ENCODE data around the gene PCDHGA1.
A peak's percentile ranks its signal among the peaks of the same experiment; 100 is the strongest.

PCDHGA1 gene

GRCh38 chr5:141515141-141515540 is 184.8 kb downstream of the PCDHGA1 start:
- no peak for DNase-seq

DNA sequence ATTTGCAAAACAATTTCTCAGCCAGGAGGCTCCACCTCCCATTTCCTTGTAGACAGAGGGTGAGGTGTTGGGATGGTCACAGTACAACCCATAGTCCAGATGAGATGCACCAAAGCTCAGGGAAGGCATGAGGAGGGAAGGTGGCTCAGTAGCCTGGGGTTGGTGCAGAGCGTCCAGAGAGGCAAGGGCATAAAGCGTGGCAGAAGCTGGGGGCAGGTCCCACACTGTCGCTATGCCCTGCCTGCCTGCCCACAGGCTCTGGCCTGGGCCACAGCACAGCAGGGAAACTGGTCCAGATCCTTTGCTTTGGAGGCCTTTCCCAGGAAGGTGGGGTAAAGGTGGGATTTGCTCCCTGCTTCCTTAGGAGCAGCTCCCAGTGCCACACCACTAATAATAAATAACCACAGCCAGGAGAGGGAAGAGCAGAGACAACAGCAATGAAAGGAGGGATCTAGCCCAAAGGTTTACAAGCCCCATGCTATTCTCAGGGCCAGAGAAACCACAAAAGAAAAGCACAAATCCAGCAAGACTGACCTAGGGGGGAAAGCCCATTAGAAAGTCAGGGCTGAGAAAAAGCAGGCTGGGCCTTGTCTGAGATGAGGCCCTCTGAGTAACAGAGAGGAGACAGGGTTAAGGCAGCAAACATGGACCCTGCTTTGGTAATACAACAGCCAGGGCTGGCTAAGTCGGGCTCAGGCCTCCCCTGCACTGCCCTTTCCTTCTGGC is 185.8 kb downstream of the PCDHGA1 start:
- DNase-seq, result no peak

DNA sequence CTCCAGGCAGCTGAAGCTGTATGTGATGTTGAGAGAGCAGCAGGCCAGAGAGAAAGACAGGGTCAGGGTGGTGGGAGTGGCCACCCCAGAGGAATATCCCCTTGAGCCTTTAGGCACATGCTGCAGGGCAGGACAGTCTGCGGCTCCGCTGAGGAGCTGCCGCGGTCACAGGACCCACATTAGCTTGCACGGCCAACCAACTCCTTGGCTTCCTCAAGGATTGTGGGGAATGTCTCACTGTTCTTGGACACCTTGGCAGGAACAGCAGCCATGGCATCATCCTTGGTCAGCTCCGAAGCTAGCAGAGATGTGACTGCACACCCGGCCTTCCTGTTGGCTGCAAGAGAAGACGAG is 186.3 kb downstream of the PCDHGA1 start:
- no peak for DNase-seq

DNA sequence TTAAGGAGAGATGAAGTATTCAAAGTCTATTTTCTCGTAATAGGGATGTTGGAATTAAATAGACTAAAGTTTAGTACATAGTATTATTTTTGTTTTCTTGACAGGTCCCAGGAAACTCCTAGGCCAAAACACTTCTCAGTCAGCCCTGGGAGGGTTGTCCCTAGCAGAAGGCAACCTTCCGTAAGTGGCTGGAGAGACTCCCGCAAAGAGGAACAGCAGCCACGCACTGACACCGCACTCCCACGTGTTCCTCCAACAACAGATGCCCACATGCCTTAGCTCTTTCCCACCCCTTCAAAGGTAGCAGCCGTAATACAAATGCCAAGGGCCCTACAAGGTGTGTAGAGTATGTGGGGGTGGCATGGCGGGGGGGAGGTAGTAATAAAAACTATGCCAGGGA is 187.0 kb downstream of the PCDHGA1 start:
- no peak for DNase-seq

- DNase-seq, result no peak
Observed at GRCh38 chr5:141517880-141518617, 187.7 kb downstream of the PCDHGA1 start.

GRCh38 chr5:141518618-141519015 is 188.3 kb downstream of the PCDHGA1 start:
- DNase-seq, result no peak

DNA sequence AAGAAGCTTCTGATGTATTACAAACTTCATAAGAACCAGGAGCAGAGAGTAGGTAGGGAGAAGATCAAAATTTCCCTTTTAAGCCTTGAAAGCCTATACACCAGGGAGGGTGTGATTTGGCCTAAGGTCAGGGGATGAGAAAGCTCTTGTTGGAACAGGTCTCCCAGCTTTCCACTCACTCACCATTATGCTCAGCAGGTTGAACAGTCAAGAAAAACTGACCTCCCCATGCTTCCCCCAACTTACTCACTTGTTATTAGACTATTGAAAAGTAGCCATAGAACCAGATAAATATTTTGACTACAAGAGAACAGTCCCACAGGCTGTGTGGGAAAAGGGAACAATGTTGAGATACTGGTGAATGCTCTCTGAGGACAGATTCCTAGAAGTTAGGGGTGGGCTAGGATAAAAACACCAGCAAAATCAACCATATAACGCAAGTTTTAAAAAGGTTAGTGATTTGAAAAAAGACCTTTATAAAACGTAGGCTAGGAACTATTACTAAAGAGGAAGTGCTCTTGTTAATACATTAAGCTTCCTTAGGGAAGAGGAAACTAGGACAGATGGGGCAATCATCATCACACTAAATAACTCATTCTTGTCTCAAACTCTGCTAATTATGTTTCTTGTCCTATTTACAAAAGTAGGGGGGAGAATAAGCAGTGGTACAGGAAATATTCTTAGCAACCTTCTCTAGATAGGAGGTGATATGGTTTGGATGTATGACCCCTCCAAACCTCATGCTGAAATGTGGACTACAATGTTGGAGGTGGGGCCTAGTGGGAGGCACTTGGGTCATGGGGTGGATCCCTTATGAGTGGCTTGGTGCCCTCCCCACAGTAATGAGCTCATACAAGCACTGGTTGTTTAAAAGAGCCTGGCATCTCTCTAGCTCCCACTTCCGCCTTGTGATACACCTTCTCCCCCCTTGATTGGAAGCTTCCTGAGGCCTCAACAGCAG is 189.6 kb downstream of the PCDHGA1 start:
- no peak for DNase-seq

DNA sequence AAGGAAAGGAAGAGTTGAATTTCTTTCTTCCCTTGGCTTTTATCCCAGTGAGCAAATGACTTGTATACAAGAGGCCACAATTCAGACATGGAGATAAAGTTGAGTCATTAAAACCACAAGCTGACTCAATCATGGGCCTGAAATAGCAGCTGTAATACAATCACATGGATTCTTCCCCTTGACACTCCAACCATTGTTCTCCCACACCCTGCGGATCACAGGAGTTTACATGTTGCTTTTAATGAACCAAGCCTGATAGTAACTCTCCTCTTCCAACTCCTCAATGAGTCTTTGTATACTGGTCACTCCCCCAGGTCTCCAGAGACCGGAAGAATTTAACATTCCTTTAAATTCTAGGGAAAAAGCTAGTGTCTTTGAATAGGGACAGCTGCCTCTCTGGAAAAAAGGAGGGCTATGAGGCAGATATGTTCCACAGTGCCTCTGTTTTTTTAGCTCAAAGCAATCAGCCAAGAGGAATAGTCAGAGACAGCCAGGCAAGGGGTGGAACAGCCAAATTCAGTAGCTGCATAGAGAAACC is 191.0 kb downstream of the PCDHGA1 start:
- DNase-seq, result peak; percentile 59

DNA sequence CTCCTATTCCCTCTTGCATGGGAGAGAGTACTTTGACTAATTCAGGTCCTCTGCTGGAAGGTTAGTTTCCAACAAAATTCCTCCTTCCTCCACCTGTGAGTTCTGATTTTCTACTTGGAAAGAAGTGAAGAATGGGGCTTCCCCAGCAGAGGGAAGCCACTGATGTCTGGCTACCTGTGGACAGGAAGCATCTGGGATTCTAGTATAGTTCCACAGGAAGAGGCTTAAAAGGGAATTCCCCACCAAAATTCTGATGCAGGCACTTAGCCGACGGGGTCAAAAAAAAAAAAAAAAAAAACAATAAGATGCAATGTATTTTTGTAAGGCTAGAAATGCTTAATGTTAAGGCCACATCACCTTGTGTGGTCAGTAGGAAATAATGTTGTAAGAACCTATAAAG is 192.0 kb downstream of the PCDHGA1 start:
- no peak for DNase-seq

GRCh38 chr5:141523991-141524390 is 193.7 kb downstream of the PCDHGA1 start:
- DNase-seq, result no peak

- DNase-seq, result peak; percentile 79
Observed at GRCh38 chr5:141524604-141525597, 194.6 kb downstream of the PCDHGA1 start.

GRCh38 chr5:141525653-141526052 is 195.3 kb downstream of the PCDHGA1 start:
- DNase-seq, result no peak

- DNase-seq, result no peak
Observed at GRCh38 chr5:141527426-141527825, 197.1 kb downstream of the PCDHGA1 start.

DNA sequence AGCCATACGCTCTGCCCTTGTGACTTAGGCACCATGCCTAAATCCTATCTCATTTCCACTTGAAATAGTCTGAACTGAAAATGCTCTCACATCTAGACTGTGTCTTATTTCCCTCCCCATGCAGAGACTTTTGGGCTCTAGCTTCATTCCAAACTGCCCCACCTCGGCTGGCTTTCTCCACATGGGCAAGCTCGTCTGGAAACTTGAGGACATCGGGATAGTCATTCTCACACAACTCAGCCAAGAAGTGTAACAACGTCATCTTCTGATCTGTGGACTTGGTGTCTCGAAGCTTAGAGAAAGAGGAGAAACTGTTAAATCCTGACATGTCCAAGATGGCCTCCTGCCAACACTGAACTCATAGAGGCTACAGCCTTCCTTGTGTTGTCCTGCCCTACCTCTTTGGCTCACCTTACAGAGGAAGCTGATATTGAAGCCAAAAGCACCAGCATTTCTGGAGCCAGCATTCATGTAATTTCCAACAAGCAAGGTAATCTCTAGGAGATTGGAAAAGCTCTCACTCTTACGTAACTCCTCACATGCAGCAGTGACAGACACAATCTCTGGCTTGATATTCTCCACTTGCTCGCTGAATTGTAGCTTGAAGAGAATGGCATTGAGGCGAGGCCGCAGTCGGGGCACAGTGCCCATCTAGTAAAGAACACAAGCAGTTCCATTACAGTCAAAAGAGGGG is 198.1 kb downstream of the PCDHGA1 start:
- DNase-seq, result no peak

GRCh38 chr5:141529002-141529401 is 198.7 kb downstream of the PCDHGA1 start:
- no peak for DNase-seq

GRCh38 chr5:141529873-141530272 is 199.6 kb downstream of the PCDHGA1 start:
- DNase-seq, result no peak

DNA sequence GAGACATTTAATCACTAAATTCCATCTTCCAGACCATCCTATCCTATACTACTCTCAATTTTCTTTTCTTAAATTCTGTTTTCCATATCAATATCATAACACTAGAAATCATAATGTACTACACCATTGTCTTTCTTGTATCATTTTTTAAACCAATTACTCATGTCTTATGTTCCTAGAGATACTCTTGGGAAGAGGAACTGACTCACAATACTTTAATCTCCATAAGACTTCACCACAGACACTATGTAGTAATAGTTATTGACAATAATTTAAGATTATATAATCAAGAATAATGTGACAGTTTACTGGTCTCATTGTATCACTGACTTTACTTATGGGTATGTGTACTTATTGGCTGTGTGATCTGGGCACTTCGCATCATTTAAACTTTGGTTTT is 202.4 kb downstream of the PCDHGA1 start:
- no peak for DNase-seq

DNA sequence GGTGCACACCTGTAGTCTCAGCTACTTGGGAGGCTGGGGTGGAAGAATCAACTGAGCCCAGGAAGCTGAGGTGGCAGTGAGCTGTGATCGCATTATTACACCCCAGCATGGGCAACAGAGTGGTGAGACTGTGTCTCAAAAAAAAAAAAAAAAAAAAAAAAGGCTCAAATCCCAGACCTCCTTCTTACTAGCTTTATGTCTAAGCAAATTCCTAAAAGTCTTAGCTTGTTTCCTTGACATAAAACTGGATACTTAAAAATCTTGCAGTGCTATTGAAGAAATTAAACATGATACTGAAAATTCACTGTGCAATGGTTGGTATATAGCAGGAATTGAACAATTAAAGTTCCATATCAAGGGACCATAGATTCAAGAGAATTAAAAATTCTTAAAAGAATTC is 203.6 kb downstream of the PCDHGA1 start:
- DNase-seq, result no peak

- DNase-seq, result no peak
Observed at GRCh38 chr5:141534492-141535213, 204.3 kb downstream of the PCDHGA1 start.

GRCh38 chr5:141543053-141543452 is 212.7 kb downstream of the PCDHGA1 start:
- DNase-seq, result no peak

DNA sequence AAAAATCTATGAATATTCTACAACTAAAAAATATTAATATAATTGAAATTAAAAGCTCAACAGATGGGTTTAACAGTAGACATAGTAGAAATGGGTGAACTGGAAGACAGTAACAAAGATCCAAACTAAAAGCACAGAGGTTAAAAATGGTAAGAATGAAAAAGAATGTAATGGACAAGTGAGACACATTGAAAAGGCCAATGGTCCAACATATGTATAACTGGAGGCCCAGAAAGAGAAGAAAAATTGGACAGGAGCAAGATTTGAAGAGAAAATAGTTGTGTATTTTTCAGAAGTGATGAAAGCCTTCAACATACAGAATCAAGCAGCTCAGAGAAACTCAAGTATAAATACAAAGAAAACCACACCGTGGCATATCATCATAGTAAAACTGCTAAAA is 217.2 kb downstream of the PCDHGA1 start:
- DNase-seq, result no peak
